LoVo (cell line): ENCODE measurements around the gene AIG1.

ENCODE experiments used
- DNase-seq: peaks from one replicate; pipeline ENCODE4 v3.0.0-alpha.2; 2016; ENCODE audit warnings: low spot score

AIG1 gene

GRCh38 chr6:143196525-143197225 is 136.0 kb downstream of the AIG1 start:
- DNase-seq: no peak

GRCh38 chr6:143197377-143197776 is 136.7 kb downstream of the AIG1 start:
- DNase-seq: no peak

GRCh38 chr6:143198312-143198711 is 137.6 kb downstream of the AIG1 start:
- DNase-seq: no peak

- DNase-seq: no peak
Observed at GRCh38 chr6:143199291-143199690, 138.6 kb downstream of the AIG1 start.

- no peak for DNase-seq
Observed at GRCh38 chr6:143200167-143200770, 139.6 kb downstream of the AIG1 start.

- no peak for DNase-seq
Observed at GRCh38 chr6:143204045-143204444, 143.4 kb downstream of the AIG1 start.

- no peak for DNase-seq
Observed at GRCh38 chr6:143205131-143205535, 144.4 kb downstream of the AIG1 start.

- no peak for DNase-seq
Observed at GRCh38 chr6:143205585-143205984, 144.9 kb downstream of the AIG1 start.

- no peak for DNase-seq
Observed at GRCh38 chr6:143205991-143206390, 145.3 kb downstream of the AIG1 start.

- DNase-seq: no peak
Observed at GRCh38 chr6:143206550-143206949, 145.9 kb downstream of the AIG1 start.

- no peak for DNase-seq
Observed at GRCh38 chr6:143210420-143210819, 149.7 kb downstream of the AIG1 start.

- DNase-seq: no peak
Observed at GRCh38 chr6:143213859-143214376, 153.2 kb downstream of the AIG1 start.

- DNase-seq: no peak
Observed at GRCh38 chr6:143215363-143215762, 154.7 kb downstream of the AIG1 start.

- no peak for DNase-seq
Observed at GRCh38 chr6:143215771-143216170, 155.1 kb downstream of the AIG1 start.

- DNase-seq: no peak
Observed at GRCh38 chr6:143218233-143218632, 157.5 kb downstream of the AIG1 start.

- no peak for DNase-seq
Observed at GRCh38 chr6:143221698-143222097, 161.0 kb downstream of the AIG1 start.

GRCh38 chr6:143222310-143222709 is 161.6 kb downstream of the AIG1 start:
- DNase-seq: no peak

GRCh38 chr6:143222801-143223231 is 162.1 kb downstream of the AIG1 start:
- DNase-seq: no peak

- no peak for DNase-seq
Observed at GRCh38 chr6:143223895-143224294, 163.2 kb downstream of the AIG1 start.

- DNase-seq: no peak
Observed at GRCh38 chr6:143224516-143224915, 163.8 kb downstream of the AIG1 start.

- no peak for DNase-seq
Observed at GRCh38 chr6:143225929-143226328, 165.2 kb downstream of the AIG1 start.

GRCh38 chr6:143227675-143228074 is 167.0 kb downstream of the AIG1 start:
- DNase-seq: no peak

- DNase-seq: no peak
Observed at GRCh38 chr6:143229400-143229799, 168.7 kb downstream of the AIG1 start.

GRCh38 chr6:143232849-143233248 is 172.2 kb downstream of the AIG1 start:
- DNase-seq: no peak
